ENCODE data around the gene CASP2. TPM values are rescaled to one million over a fixed set of nuclear protein-coding genes. Genes with fewer than 3 reads are reported as not detected.

CASP2 gene
- polyA plus RNA-seq, 1 experiment = 16.0 TPM

- H3K27me3 ChIP-seq (ENCODE audit: control insufficient read depth, insufficient read depth, low read length) = no peaks in the 10 kb centered on the region
- DNase-seq (ENCODE audit: low read depth) = no peak
- no peak for TF ChIP-seq CTCF (IDR thresholded peaks at IDR 0.05; ENCODE audit: insufficient read depth, low read depth, low read length)
- CTCF ChIA-PET = interaction anchor here (1.4 to 1.5 kb wide), 2 partner anchors 15 to 16 kb away, joined by 3 read pairs; no protein-coding TSS in a partner anchor
- POLR2A ChIA-PET = no interaction called here
- H3K4me3 ChIP-seq (ENCODE audit: low read depth, low read length) = no peak overlapping the region
- no peaks in the 10 kb centered on the region for H3K36me3 ChIP-seq (ENCODE audit: control insufficient read depth, insufficient read depth, low read length)
Observed at GRCh38 chr7:143320620-143321019, 32.5 kb downstream of the CASP2 start.

GRCh38 chr7:143321242-143321641, 33.1 kb downstream of the CASP2 start:
- H3K36me3 ChIP-seq (ENCODE audit: control insufficient read depth, insufficient read depth, low read length) = no peaks in the 10 kb centered on the region
- ChIA-PET CTCF (interaction anchor here (1.0 kb wide), 1 partner anchor 12 kb away, joined by 3 read pairs; no protein-coding TSS in a partner anchor), POLR2A (no interaction called here)
- TF ChIP-seq CTCF (IDR thresholded peaks at IDR 0.05; ENCODE audit: insufficient read depth, low read depth, low read length) = no peak
- no peak for DNase-seq (ENCODE audit: low read depth)
- H3K27me3 ChIP-seq (ENCODE audit: control insufficient read depth, insufficient read depth, low read length) = no peaks in the 10 kb centered on the region
- H3K4me3 ChIP-seq (ENCODE audit: low read depth, low read length) = no peak overlapping the region

GRCh38 chr7:143321734-143322133, 33.6 kb downstream of the CASP2 start:
- ChIA-PET POLR2A (no interaction called here), CTCF (interaction anchor here (1.0 kb wide), 1 partner anchor 12 kb away, joined by 3 read pairs; no protein-coding TSS in a partner anchor)
- TF ChIP-seq CTCF (IDR thresholded peaks at IDR 0.05; ENCODE audit: insufficient read depth, low read depth, low read length) = peak; percentile 20; the same call in 1 of the 2 replicates
- H3K27me3 ChIP-seq (ENCODE audit: control insufficient read depth, insufficient read depth, low read length) = no peaks in the 10 kb centered on the region
- DNase-seq (ENCODE audit: low read depth) = no peak
- H3K4me3 ChIP-seq (ENCODE audit: low read depth, low read length) = no peak overlapping the region
- no peaks in the 10 kb centered on the region for H3K36me3 ChIP-seq (ENCODE audit: control insufficient read depth, insufficient read depth, low read length)

GRCh38 chr7:143322760-143323633, 34.8 kb downstream of the CASP2 start:
- ChIA-PET CTCF (interaction anchor here (1.0 kb wide), 1 partner anchor 57 kb away, joined by 3 read pairs; no protein-coding TSS in a partner anchor), POLR2A (no interaction called here)
- no peaks in the 10 kb centered on the region for H3K27me3 ChIP-seq (ENCODE audit: control insufficient read depth, insufficient read depth, low read length)
- no peaks in the 10 kb centered on the region for H3K36me3 ChIP-seq (ENCODE audit: control insufficient read depth, insufficient read depth, low read length)
- no peak for TF ChIP-seq CTCF (IDR thresholded peaks at IDR 0.05; ENCODE audit: insufficient read depth, low read depth, low read length)
- H3K4me3 ChIP-seq (ENCODE audit: low read depth, low read length) = no peak overlapping the region
- DNase-seq (ENCODE audit: low read depth) = no peak

- CTCF ChIA-PET = interaction anchor here (1.0 kb wide), 1 partner anchor 56 kb away, joined by 3 read pairs; no protein-coding TSS in a partner anchor
- H3K27me3 ChIP-seq (ENCODE audit: control insufficient read depth, insufficient read depth, low read length) = no peaks in the 10 kb centered on the region
- H3K36me3 ChIP-seq (ENCODE audit: control insufficient read depth, insufficient read depth, low read length) = no peaks in the 10 kb centered on the region
- POLR2A ChIA-PET = no interaction called here
- no peak for DNase-seq (ENCODE audit: low read depth)
- no peak for TF ChIP-seq CTCF (IDR thresholded peaks at IDR 0.05; ENCODE audit: insufficient read depth, low read depth, low read length)
- H3K4me3 ChIP-seq (ENCODE audit: low read depth, low read length) = no peak overlapping the region
Observed at GRCh38 chr7:143323653-143324052, 35.5 kb downstream of the CASP2 start.
